Measurements from ENCODE around the gene PPFIA3.

PPFIA3 gene

DNA sequence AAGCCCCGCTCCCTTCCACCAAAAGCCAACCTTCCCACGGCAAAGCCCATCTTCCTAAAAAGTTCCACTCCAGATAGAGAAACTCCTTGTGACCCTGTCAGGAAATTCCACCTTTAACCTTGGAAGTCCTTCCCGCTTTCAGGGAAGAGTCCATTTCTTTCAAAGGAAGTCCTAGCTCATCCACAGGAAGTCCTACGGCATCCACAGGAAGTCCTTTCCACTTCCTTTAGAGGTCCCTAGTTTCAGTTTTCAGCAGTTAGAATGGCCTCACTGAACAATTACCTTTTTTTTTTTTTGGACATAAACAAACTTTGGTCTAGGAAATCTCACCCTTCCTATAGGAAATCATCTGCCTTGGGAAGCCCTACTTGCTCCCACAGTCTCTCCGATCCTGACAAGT lies 69.9 kb downstream of the PPFIA3 start:
- no peak for DNase-seq

DNA sequence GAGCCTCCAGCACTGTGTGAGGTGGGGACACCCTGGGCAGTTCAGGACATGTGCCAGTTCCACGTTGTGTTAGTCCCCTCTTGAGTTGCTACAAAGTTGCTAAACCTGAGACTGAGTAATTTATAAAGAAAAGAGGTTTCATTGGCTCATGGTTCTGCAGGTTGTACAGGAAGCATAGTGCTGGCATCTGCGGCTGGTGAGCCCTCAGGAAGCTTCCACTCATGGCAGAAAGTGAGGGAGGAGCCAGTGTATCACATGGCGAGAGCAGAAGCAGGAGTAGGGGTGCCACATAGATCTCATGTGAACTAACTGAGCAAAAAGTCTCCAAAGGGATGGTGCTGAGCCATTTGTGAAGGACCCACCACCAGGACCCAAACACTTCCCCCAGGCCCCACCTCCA lies 71.4 kb downstream of the PPFIA3 start:
- DNase-seq: no peak

DNA sequence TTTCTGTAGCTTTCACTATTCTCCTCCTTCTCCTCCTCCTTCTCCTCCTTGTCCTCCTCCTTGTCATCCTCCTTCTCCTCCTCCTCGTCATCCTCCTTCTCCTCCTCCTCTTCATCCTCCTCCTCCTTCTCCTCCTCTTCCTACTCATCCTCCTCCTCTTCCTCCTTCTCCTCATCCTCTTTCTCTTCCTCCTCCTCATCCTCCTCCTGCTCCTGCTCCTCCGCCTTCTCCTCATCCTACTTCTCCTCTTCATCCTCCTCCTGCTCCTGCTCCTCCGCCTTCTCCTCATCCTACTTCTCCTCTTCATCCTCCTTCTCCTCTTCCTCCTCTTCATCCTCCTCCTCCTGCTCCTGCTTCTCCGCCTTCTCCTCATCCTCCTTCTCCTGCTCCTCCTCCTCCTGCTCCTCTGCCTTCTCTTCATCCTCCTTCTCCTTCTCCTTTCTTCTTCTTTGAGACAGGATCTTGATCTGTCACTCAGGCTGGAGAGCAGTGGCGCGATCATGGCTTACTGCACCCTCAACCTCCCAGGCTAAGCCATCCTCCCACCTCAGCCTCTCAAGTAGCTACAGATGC lies 74.6 kb downstream of the PPFIA3 start:
- DNase-seq: no peak

DNA sequence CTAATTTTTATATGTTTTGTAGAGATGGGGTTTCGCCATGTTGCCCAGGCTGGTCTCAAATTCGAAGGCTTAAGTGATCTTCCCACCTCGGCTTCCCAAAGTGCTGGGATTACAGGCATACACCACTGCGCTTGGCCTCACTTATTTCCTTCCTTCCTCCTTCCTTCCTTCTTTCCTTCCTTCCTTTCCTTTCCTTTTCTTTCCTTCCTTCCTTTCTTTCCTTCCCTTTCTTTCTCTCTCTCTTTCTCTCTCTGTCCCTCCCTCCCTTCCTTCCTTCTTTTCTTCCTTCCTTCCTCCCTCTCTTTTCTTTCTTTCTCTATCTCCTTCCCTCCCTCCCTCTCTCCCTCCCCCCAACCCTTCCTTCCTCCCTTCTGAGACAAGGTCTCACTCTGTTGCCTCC lies 75.1 kb downstream of the PPFIA3 start:
- no peak for DNase-seq

DNA sequence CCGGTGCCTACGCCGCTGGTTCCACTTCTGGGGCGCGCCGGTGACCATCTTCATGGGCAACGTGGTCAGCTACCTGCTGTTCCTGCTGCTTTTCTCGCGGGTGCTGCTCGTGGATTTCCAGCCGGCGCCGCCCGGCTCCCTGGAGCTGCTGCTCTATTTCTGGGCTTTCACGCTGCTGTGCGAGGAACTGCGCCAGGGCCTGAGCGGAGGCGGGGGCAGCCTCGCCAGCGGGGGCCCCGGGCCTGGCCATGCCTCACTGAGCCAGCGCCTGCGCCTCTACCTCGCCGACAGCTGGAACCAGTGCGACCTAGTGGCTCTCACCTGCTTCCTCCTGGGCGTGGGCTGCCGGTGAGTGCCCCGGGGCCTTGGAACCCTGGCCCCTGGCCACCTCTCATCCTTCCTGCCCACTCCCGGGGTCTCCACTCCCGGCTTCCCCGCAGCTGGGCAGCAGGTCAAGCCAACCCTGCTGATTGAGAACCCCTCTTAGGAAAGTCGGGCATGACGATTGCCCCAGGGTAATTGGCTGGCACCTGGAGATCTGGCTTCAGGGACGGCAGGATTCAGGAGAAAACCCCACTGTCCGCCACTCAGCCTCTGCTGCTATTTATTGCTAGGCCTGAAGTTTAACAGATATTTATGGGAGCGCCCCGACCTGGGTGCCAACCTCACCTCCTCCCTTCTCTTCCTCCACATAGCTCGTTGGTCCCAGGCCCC lies 77.3 kb downstream of the PPFIA3 start:
- peak; percentile 58 for DNase-seq

DNA sequence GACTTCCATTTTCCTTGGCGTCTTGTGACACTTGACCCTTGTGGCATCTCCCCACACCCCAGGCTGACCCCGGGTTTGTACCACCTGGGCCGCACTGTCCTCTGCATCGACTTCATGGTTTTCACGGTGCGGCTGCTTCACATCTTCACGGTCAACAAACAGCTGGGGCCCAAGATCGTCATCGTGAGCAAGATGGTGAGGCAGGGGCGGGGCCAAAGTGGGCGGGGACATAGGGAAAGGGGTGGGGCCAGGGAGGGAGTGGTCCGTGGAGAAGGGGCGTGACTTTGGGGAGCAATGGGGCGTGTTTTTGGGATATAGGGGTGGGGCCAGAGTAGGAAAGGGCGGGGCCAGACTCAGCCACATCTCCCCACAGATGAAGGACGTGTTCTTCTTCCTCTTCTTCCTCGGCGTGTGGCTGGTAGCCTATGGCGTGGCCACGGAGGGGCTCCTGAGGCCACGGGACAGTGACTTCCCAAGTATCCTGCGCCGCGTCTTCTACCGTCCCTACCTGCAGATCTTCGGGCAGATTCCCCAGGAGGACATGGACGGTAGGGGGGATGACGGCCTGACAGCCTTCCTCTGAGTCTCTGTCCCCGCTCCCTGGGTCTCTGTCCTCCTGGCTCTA lies 81.0 kb downstream of the PPFIA3 start:
- DNase-seq: no peak
